A549 (cell line): ENCODE results near the gene CYSLTR2. TPM values are rescaled to one million over a fixed set of nuclear protein-coding genes. Genes with fewer than 3 reads are reported as not detected.
A peak's percentile ranks its signal among the peaks of the same experiment; 100 is the strongest.

Experiments used
- ATAC-seq, 2 experiments: fragments of 200-7000 bp in 1 of 2; fragments of >200 bp in 1 of 2; cut with Nextera tagmentation in 1 of 2; cut with Tn5 transposase in 1 of 2; 3 replicates each; pipeline versions ENCODE4 v1.8.0 to v1.9.1; 2018 to 2020; ENCODE audit warnings: mild to moderate bottlenecking in 1 of 2, moderate library complexity in 1 of 2
- CTCF ChIA-PET: fragments of 300-600 bp; sonication (Branson Sonifier 250); formaldehyde crosslinking; extraction: SDS; loops from one replicate; lab custom pipeline; 2021; ENCODE audit warnings: antibody characterized with exemption, inconsistent platforms; lab: Yijun Ruan, JAX
- POLR2A ChIA-PET: fragments of 350-600 bp; formaldehyde crosslinking; extraction: SDS; loops from one replicate; lab custom pipeline; 2021; ENCODE audit warnings: antibody characterized with exemption, inconsistent platforms; lab: Yijun Ruan, JAX
- DNase-seq, 2 experiments: peaks; one replicate each; pipeline versions ENCODE4 v3.0.0 to v3.0.0-alpha.2; 2011 to 2016; ENCODE audit warnings: low read depth in 1 of 2, low spot score in 1 of 2
- FAIRE-seq: peaks from 2 replicates; lab custom pipeline; 2011; peaks lifted over from hg19 to GRCh38; lab: Jason Lieb, UNC
- H3K27ac ChIP-seq, 2 experiments: fragments of >200 bp; sonication (Bioruptor Twin); formaldehyde crosslinking; 3 replicates each; pipeline ENCODE4 v1.5.1; 2016 to 2017
- H3K4me1 ChIP-seq: fragments of >200 bp; sonication (Bioruptor Twin); formaldehyde crosslinking; 3 replicates; pipeline ENCODE4 v1.6.1; 2016
- H3K4me2 ChIP-seq: fragments of >200 bp; sonication (Bioruptor Twin); formaldehyde crosslinking; 3 replicates; pipeline ENCODE4 v1.6.1; 2016
- H3K4me3 ChIP-seq: fragments of >200 bp; sonication (Bioruptor Twin); formaldehyde crosslinking; 3 replicates; pipeline ENCODE4 v1.5.1; 2016
- H3K9me3 ChIP-seq: fragments of >200 bp; sonication (Bioruptor Twin); formaldehyde crosslinking; 3 replicates; pipeline ENCODE4 v1.6.1; 2016
- CEBPB ChIP-seq, 2 experiments: fragments of >200 bp in 1 of 2; sonication (Bioruptor Twin) in 1 of 2; formaldehyde crosslinking in 1 of 2; IDR thresholded peaks; 2 replicates each; pipeline ENCODE4 v1.6.1; 2012 to 2016
- CHD4 ChIP-seq: fragments of 200-600 bp; sonication (generic); IDR thresholded peaks from 2 replicates; pipeline ENCODE4 v1.6.1; 2016; ENCODE audit warnings: antibody characterized with exemption, mild to moderate bottlenecking, borderline replicate concordance
- CTCF ChIP-seq: fragments of >200 bp; sonication (Bioruptor Twin); formaldehyde crosslinking; IDR thresholded peaks from 3 replicates; pipeline ENCODE4 v1.5.1; 2016
- EHMT2 ChIP-seq: fragments of 200-600 bp; sonication (generic); IDR thresholded peaks from 2 replicates; pipeline ENCODE4 v1.6.1; 2016; ENCODE audit warnings: antibody characterized with exemption, low read depth, mild to moderate bottlenecking, moderate library complexity
- ESRRA ChIP-seq: fragments of 150-350 bp; IDR thresholded peaks from 2 replicates; pipeline ENCODE4 v1.6.1; 2014; ENCODE audit warnings: mild to moderate bottlenecking, low read length, borderline replicate concordance
- FOSB ChIP-seq: fragments of 250-450 bp; sonication (Bioruptor Pico); IDR thresholded peaks from 2 replicates; pipeline ENCODE4 v1.5.0; 2020; ENCODE audit warnings: mild to moderate bottlenecking, moderate library complexity
- FOXS1 ChIP-seq: fragments of 250-450 bp; sonication (Bioruptor Pico); IDR thresholded peaks from 2 replicates; pipeline ENCODE4 v1.5.0; 2020; ENCODE audit warnings: mild to moderate bottlenecking, moderate library complexity
- HDAC2 ChIP-seq: fragments of 200-600 bp; sonication (generic); IDR thresholded peaks from 2 replicates; pipeline ENCODE4 v1.6.1; 2016
- HES2 ChIP-seq: fragments of >200 bp; sonication (Bioruptor Twin); formaldehyde crosslinking; IDR thresholded peaks from 2 replicates; pipeline ENCODE4 v1.6.1; 2016
- JUNB ChIP-seq: fragments of >200 bp; sonication (Bioruptor Twin); formaldehyde crosslinking; IDR thresholded peaks from 2 replicates; pipeline ENCODE4 v1.6.1; 2016
- MAX ChIP-seq: IDR thresholded peaks from 2 replicates; pipeline ENCODE4 v1.6.1; 2012
- PBX3 ChIP-seq: IDR thresholded peaks from 2 replicates; pipeline ENCODE4 v1.6.1; 2012
- PHF8 ChIP-seq: fragments of 200-600 bp; sonication (generic); IDR thresholded peaks from 2 replicates; pipeline ENCODE4 v1.6.1; 2016; ENCODE audit warnings: low read depth, mild to moderate bottlenecking, antibody characterized with exemption, moderate library complexity, borderline replicate concordance
- RAD21 ChIP-seq, 2 experiments: fragments of >200 bp in 1 of 2; sonication (Bioruptor Twin) in 1 of 2; formaldehyde crosslinking in 1 of 2; IDR thresholded peaks in 1 of 2; conservative IDR thresholded peaks in 1 of 2; 2 replicates in 1 of 2; 3 replicates in 1 of 2; pipeline ENCODE4 v1.6.1; 2012 to 2018; ENCODE audit warnings: inconsistent platforms in 1 of 2
- RARB ChIP-seq: fragments of 250-450 bp; sonication (Bioruptor Pico); IDR thresholded peaks from 2 replicates; pipeline ENCODE4 v1.8.0; 2021; ENCODE audit warnings: mild to moderate bottlenecking, moderate library complexity
- RNF2 ChIP-seq: fragments of 200-600 bp; sonication (generic); IDR thresholded peaks from 2 replicates; pipeline ENCODE4 v1.6.1; 2016; ENCODE audit warnings: low read depth, mild to moderate bottlenecking, antibody characterized with exemption, moderate library complexity, borderline replicate concordance
- TFCP2L1 ChIP-seq: fragments of 250-450 bp; sonication (Bioruptor Pico); IDR thresholded peaks from 2 replicates; pipeline ENCODE4 v1.5.0; 2021; ENCODE audit warnings: mild to moderate bottlenecking
- USF2 ChIP-seq: fragments of 450-650 bp; IDR thresholded peaks from 2 replicates; pipeline ENCODE4 v1.6.1; 2014; ENCODE audit warnings: antibody characterized with exemption
- ZNF302 ChIP-seq: fragments of 250-450 bp; sonication (Bioruptor Pico); IDR thresholded peaks from 2 replicates; pipeline ENCODE4 v1.9.0; 2021; ENCODE audit warnings: inconsistent platforms, mild to moderate bottlenecking, moderate library complexity
- ZSCAN20 ChIP-seq: fragments of 250-450 bp; sonication (Bioruptor Pico); IDR thresholded peaks from 2 replicates; pipeline ENCODE4 v1.8.0; 2022; ENCODE audit warnings: mild to moderate bottlenecking, moderate library complexity
- WGBS: methylation state at CpG from one replicate; pipeline ENCODE4 v1.1.6; 2017; ENCODE audit errors: missing lambda C conversion rate; 5-methylcytosine and 5-hydroxymethylcytosine counted together
- polyA plus RNA-seq, 4 experiments: library from polyadenylated mRNA; depleted of rRNA in 3 of 4; stranded (reverse); fragments of >200 nt; fragmentation: RNase III in 1 of 4; extraction: RNeasy Plus Mini Kit Qiagen cat#74134 plus additional on column Dnase treatment in 1 of 4; gene quantifications; 2 replicates in 3 of 4; 3 replicates in 1 of 4; pipeline ENCODE4 v1.2.3, GENCODE V29; 2011 to 2017

The CYSLTR2 gene
- polyA plus RNA-seq, 2 of the 4 experiments (the other 2 are of a cell fraction) = not detected

GRCh38 chr13:48750588-48751383 is 97.1 kb downstream of the CYSLTR2 start:
- no peak for ATAC-seq
- Histone ChIP-seq H3K4me2 (peak overlapping the region; percentile 81; the same call in 2 of the 3 replicates), H3K4me3 (no peak overlapping the region), H3K9me3 (no peaks in the 10 kb centered on the region), H3K27ac (peak overlapping the region; percentile 47 to 76; a peak in 4 of 6 replicates), H3K4me1 (peaks cover 19% of the 10 kb centered on the region)
- ChIA-PET CTCF (interaction anchor here (0.8 to 2.7 kb wide), 8 partner anchors 9 to 155 kb away, joined by 3 to 20 read pairs (median 4); no protein-coding TSS in a partner anchor), POLR2A (interaction anchor here (0.5 kb wide), 2 partner anchors 31 to 158 kb away, joined by 3 to 5 read pairs; no protein-coding TSS in a partner anchor)
- TF ChIP-seq PBX3 (no peak), ZSCAN20 (CRISPR knock-in tag) (no peak), CHD4 (no peak), EHMT2 (no peak), RNF2 (no peak), CTCF (no peak), USF2 (no peak), TFCP2L1 (CRISPR knock-in tag) (no peak), CEBPB (IDR thresholded peaks at IDR 0.05) (no peak), MAX (no peak), ZNF302 (CRISPR knock-in tag) (no peak)
- no peak for DNase-seq
- WGBS = 87% methylated on average over 9 of the region's 9 CpGs
- no peak for FAIRE-seq

- ATAC-seq (no peak), DNase-seq (no peak), FAIRE-seq (no peak)
- POLR2A ChIA-PET = no interaction called here
- no peak for TF ChIP-seq FOSB (CRISPR knock-in tag)
- no peak for TF ChIP-seq PHF8
- TF ChIP-seq RAD21 (conservative IDR thresholded peaks at IDR 0.05 in 1 of 2, IDR thresholded peaks at IDR 0.05 in 1 of 2) = no peak
- no peak for TF ChIP-seq HES2
- no peak for TF ChIP-seq FOXS1 (CRISPR knock-in tag)
- no peak for TF ChIP-seq TFCP2L1 (CRISPR knock-in tag)
- TF ChIP-seq ESRRA = no peak
- TF ChIP-seq HDAC2 = no peak
- no peak for TF ChIP-seq USF2
- TF ChIP-seq CHD4 = no peak
- no peak for TF ChIP-seq JUNB
- no peak for TF ChIP-seq RARB (CRISPR knock-in tag)
- WGBS = 68% methylated on average over 9 of the region's 9 CpGs
- H3K4me1 ChIP-seq = no peaks in the 10 kb centered on the region
- H3K27ac ChIP-seq = no peak overlapping the region
- no peak overlapping the region for H3K4me2 ChIP-seq
- H3K9me3 ChIP-seq = peaks cover 10% of the 10 kb centered on the region; the same call in 1 of the 3 replicates
- H3K4me3 ChIP-seq = no peak overlapping the region
- CTCF ChIA-PET = interaction anchor here (1.0 to 1.2 kb wide), 2 partner anchors 9 to 10 kb away, joined by 3 read pairs; no protein-coding TSS in a partner anchor
Observed at GRCh38 chr13:48760626-48761025, 106.9 kb downstream of the CYSLTR2 start.

Other genes with a start within 250 kb of the CYSLTR2 start
- 4.9 and 6.0 TPM in 2 replicates for gene LPAR6, start 240.8 kb upstream of the CYSLTR2 start, polyA plus RNA-seq (2011; rRNA removed)
- gene LPAR6, start 240.8 kb upstream of the CYSLTR2 start, polyA plus RNA-seq (2017; fragmentation: RNase III; extraction: RNeasy Plus Mini Kit Qiagen cat#74134 plus additional on column Dnase treatment) = 1.3 to 2.5 TPM (median 2.0 TPM) in 3 replicates
- 1.8 and 2.0 TPM in 2 replicates for gene RCBTB2, start 120.8 kb upstream of the CYSLTR2 start, polyA plus RNA-seq (2011; rRNA removed)
- gene RCBTB2, start 120.8 kb upstream of the CYSLTR2 start, polyA plus RNA-seq (2017; fragmentation: RNase III; extraction: RNeasy Plus Mini Kit Qiagen cat#74134 plus additional on column Dnase treatment) = 0.98 to 1.2 TPM (median 1.1 TPM) in 3 replicates